Liver (tissue), 9 donors: ENCODE results near the gene OR1F1. TPM values are rescaled to one million over a fixed set of nuclear protein-coding genes. Genes with fewer than 3 reads are reported as not detected.

Experiments used
- DNase-seq: peaks from one replicate; pipeline ENCODE4 v3.0.0-alpha.2; 2017; ENCODE audit warnings: low spot score
- H3K27ac ChIP-seq, 2 donors: one replicate each; pipeline ENCODE4 v1.7.0; 2013; ENCODE audit warnings: inconsistent platforms in 2 of 2, low read length in 2 of 2, control low read depth in 1 of 2, low read depth in 1 of 2, mild to moderate bottlenecking in 1 of 2
- H3K27me3 ChIP-seq, 4 donors: one replicate each; pipeline versions ENCODE4 v1.6.1 to v1.7.0; 2013; ENCODE audit warnings: low read length in 3 of 4, inconsistent platforms in 1 of 4, mild to moderate bottlenecking in 1 of 4, moderate library complexity in 1 of 4; ENCODE audit not compliant: control insufficient read depth in 4 of 4, insufficient read depth in 4 of 4
- H3K36me3 ChIP-seq, 4 donors: one replicate each; pipeline versions ENCODE4 v1.6.1 to v1.7.0; 2013; ENCODE audit warnings: low read length in 3 of 4, mild to moderate bottlenecking in 3 of 4, low read depth in 1 of 4, moderate library complexity in 1 of 4; ENCODE audit not compliant: control insufficient read depth in 4 of 4, insufficient read depth in 3 of 4
- H3K4me1 ChIP-seq, 4 donors: one replicate each; pipeline versions ENCODE4 v1.6.1 to v1.7.0; 2013; ENCODE audit warnings: low read length in 3 of 4, mild to moderate bottlenecking in 3 of 4, moderate library complexity in 1 of 4; ENCODE audit not compliant: control insufficient read depth in 4 of 4, insufficient read depth in 4 of 4
- H3K4me3 ChIP-seq, 3 donors: one replicate each; pipeline versions ENCODE4 v1.6.1 to v1.7.0; 2013; ENCODE audit warnings: low read length in 3 of 3, control low read depth in 1 of 3, low read depth in 1 of 3, mild to moderate bottlenecking in 1 of 3
- H3K9ac ChIP-seq, 2 donors: one replicate each; pipeline ENCODE4 v1.7.0; 2013; ENCODE audit warnings: low read length in 2 of 2, mild to moderate bottlenecking in 2 of 2, moderate library complexity in 2 of 2, control low read depth in 1 of 2, low read depth in 1 of 2
- H3K9me3 ChIP-seq, 4 donors: one replicate each; pipeline versions ENCODE4 v1.6.1 to v1.7.0; 2013; ENCODE audit warnings: low read length in 3 of 4; ENCODE audit not compliant: control insufficient read depth in 4 of 4
- ATF3 ChIP-seq: IDR thresholded peaks from 2 replicates; pipeline ENCODE4 v1.6.1; 2016; ENCODE audit warnings: antibody characterized with exemption
- CTCF ChIP-seq: fragments of 150-350 bp; IDR thresholded peaks from 2 replicates; pipeline ENCODE4 v1.5.1; 2017; ENCODE audit warnings: improper control_type of control experiment, low read depth, low read length; ENCODE audit not compliant: missing input control
- EGR1 ChIP-seq, 2 donors: IDR thresholded peaks; 2 replicates each; pipeline ENCODE4 v1.6.1; 2016 to 2018; ENCODE audit warnings: antibody characterized with exemption in 2 of 2, low read depth in 2 of 2
- FOXA1 ChIP-seq: IDR thresholded peaks from 2 replicates; pipeline ENCODE4 v1.6.1; 2016; ENCODE audit warnings: antibody characterized with exemption
- FOXA2 ChIP-seq: IDR thresholded peaks from 2 replicates; pipeline ENCODE4 v1.6.1; 2016; ENCODE audit warnings: antibody characterized with exemption
- GABPA ChIP-seq, 2 donors: IDR thresholded peaks in 1 of 2; conservative IDR thresholded peaks in 1 of 2; 2 replicates each; pipeline ENCODE4 v1.6.1; 2016; ENCODE audit warnings: antibody characterized with exemption in 2 of 2, mild to moderate bottlenecking in 1 of 2, moderate library complexity in 1 of 2
- HNF4A ChIP-seq, 2 donors: conservative IDR thresholded peaks; 2 replicates each; pipeline ENCODE4 v1.6.1; 2016; ENCODE audit warnings: antibody characterized with exemption in 2 of 2, mild to moderate bottlenecking in 2 of 2
- HNF4G ChIP-seq: IDR thresholded peaks from 2 replicates; pipeline ENCODE4 v1.6.1; 2016; ENCODE audit warnings: antibody characterized with exemption
- JUND ChIP-seq, 2 donors: IDR thresholded peaks; 2 replicates each; pipeline ENCODE4 v1.6.1; 2016; ENCODE audit warnings: antibody characterized with exemption in 2 of 2
- MAX ChIP-seq: IDR thresholded peaks from 2 replicates; pipeline ENCODE4 v1.6.1; 2016; ENCODE audit warnings: antibody characterized with exemption
- NR2F2 ChIP-seq: IDR thresholded peaks from 2 replicates; pipeline ENCODE4 v1.6.1; 2016; ENCODE audit warnings: antibody characterized with exemption
- RAD21 ChIP-seq, 2 donors: IDR thresholded peaks; 2 replicates each; pipeline ENCODE4 v1.6.1; 2016; ENCODE audit warnings: antibody characterized with exemption in 2 of 2, mild to moderate bottlenecking in 2 of 2
- REST ChIP-seq: IDR thresholded peaks from 2 replicates; pipeline ENCODE4 v1.6.1; 2016; ENCODE audit warnings: antibody characterized with exemption, mild to moderate bottlenecking
- RXRA ChIP-seq, 2 donors: IDR thresholded peaks; 2 replicates each; pipeline ENCODE4 v1.6.1; 2017 to 2018; ENCODE audit warnings: antibody characterized with exemption in 2 of 2, mild to moderate bottlenecking in 1 of 2
- SP1 ChIP-seq: IDR thresholded peaks from 2 replicates; pipeline ENCODE4 v1.6.1; 2018; ENCODE audit warnings: antibody characterized with exemption, mild to moderate bottlenecking
- TAF1 ChIP-seq: conservative IDR thresholded peaks from 2 replicates; pipeline ENCODE4 v1.6.1; 2016; ENCODE audit warnings: antibody characterized with exemption, mild to moderate bottlenecking
- YY1 ChIP-seq: IDR thresholded peaks from 2 replicates; pipeline ENCODE4 v1.6.1; 2016; ENCODE audit warnings: antibody characterized with exemption, mild to moderate bottlenecking
- ZBTB33 ChIP-seq: IDR thresholded peaks from 2 replicates; pipeline ENCODE4 v1.6.1; 2016; ENCODE audit warnings: antibody characterized with exemption
- WGBS: extraction: QIAGEN DNeasy Blood & Tissue Kit; methylation state at CpG from one replicate; pipeline ENCODE4 v1.1.7; 2013; 5-methylcytosine and 5-hydroxymethylcytosine counted together
- polyA plus RNA-seq, 2 donors: library from polyadenylated mRNA; stranded (reverse) in 1 of 2; unstranded in 1 of 2; fragments of 200-250 nt in 1 of 2; fragments of >200 nt in 1 of 2; fragmentation: Nextera tagmentation in 1 of 2; extraction: Ambion mirVana in 1 of 2; gene quantifications; one replicate each; pipeline versions ENCODE4 v1.2.1 to v1.2.3, GENCODE V29; 2013 to 2015
- total RNA-seq, 2 donors: library from RNA; depleted of rRNA; stranded (reverse); fragments of >200 nt; gene quantifications; one replicate each; pipeline ENCODE4 v1.2.3, GENCODE V29; 2014
- donor health status: healthy.
- donor health status: healthy.
- donor health status: healthy.
- donor health status: healthy.
- donor health status: healthy.

Gene OR1F1
- total and polyA plus RNA-seq, 4 donors: not detected

GRCh38 chr16:3152991-3153368 lies 35.0 kb upstream of the OR1F1 start:
- WGBS: 39% methylated on average over 8 of the region's 8 CpGs
- Histone ChIP-seq H3K27ac (no peak overlapping the region), H3K9ac (no peak overlapping the region), H3K4me3 (no peak overlapping the region), H3K27me3 (no peaks in the 10 kb centered on the region), H3K36me3 (no peaks in the 10 kb centered on the region), H3K9me3 (no peaks in the 10 kb centered on the region), H3K4me1 (peaks cover 3 to 27% (median 12%) of the 10 kb centered on the region in 4 donors)
- TF ChIP-seq RXRA (IDR thresholded peaks at IDR 0.05): peak in 1 of 2 donors; percentile 22
- TF ChIP-seq NR2F2: peak; percentile 18
- peak in 1 of 2 donors; percentile 11 for TF ChIP-seq HNF4A (conservative IDR thresholded peaks at IDR 0.05)
- peak; percentile 24 for TF ChIP-seq YY1
- TF ChIP-seq MAX: no peak
- DNase-seq: no peak

GRCh38 chr16:3155181-3155580 lies 32.8 kb upstream of the OR1F1 start:
- H3K4me3 ChIP-seq: no peak overlapping the region
- H3K36me3 ChIP-seq: no peaks in the 10 kb centered on the region
- H3K4me1 ChIP-seq: peaks cover 6 to 30% (median 13%) of the 10 kb centered on the region in 4 donors
- WGBS: 73% methylated on average over 2 of the region's 2 CpGs
- no peak overlapping the region for H3K9ac ChIP-seq
- no peak for DNase-seq
- no peak overlapping the region for H3K27ac ChIP-seq
- TF ChIP-seq JUND (IDR thresholded peaks at IDR 0.05): no peak
- TF ChIP-seq SP1: no peak
- no peak for TF ChIP-seq HNF4A (conservative IDR thresholded peaks at IDR 0.05)
- no peak for TF ChIP-seq FOXA2
- no peak for TF ChIP-seq NR2F2
- TF ChIP-seq ZBTB33: no peak
- TF ChIP-seq EGR1 (IDR thresholded peaks at IDR 0.05; ENCODE audit: low read depth in 2 of 2): no peak
- no peak for TF ChIP-seq CTCF
- TF ChIP-seq HNF4G: no peak
- no peak for TF ChIP-seq FOXA1
- TF ChIP-seq MAX: no peak
- TF ChIP-seq ATF3: no peak
- no peak for TF ChIP-seq TAF1
- TF ChIP-seq REST: no peak
- no peak for TF ChIP-seq GABPA (IDR thresholded peaks at IDR 0.05 in 1 of 2, conservative IDR thresholded peaks at IDR 0.05 in 1 of 2)
- no peak for TF ChIP-seq RAD21 (IDR thresholded peaks at IDR 0.05)
- TF ChIP-seq RXRA (IDR thresholded peaks at IDR 0.05): no peak
- H3K9me3 ChIP-seq: no peaks in the 10 kb centered on the region
- H3K27me3 ChIP-seq: no peaks in the 10 kb centered on the region
